K562 (cell line): Measurements from ENCODE around the gene NDUFAB1. TPM values are rescaled to one million over a fixed set of nuclear protein-coding genes. Genes with fewer than 3 reads are reported as not detected.

ENCODE experiments used
- ASH1L ChIP-seq: fragments of 450-650 bp; IDR thresholded peaks from 2 replicates; pipeline ENCODE4 v1.6.1; 2018; ENCODE audit warnings: borderline replicate concordance, mild to moderate bottlenecking, low read depth; ENCODE audit not compliant: partially characterized antibody
- ATF1 ChIP-seq, 2 experiments: fragments of 450-650 bp in 1 of 2; IDR thresholded peaks; 2 replicates each; pipeline ENCODE4 v1.6.1; 2016; ENCODE audit warnings: missing compliant biosample characterization in 1 of 2, missing genetic modification characterization in 1 of 2
- CCNT2 ChIP-seq: IDR thresholded peaks from 2 replicates; pipeline ENCODE4 v1.6.1; 2011; ENCODE audit warnings: borderline replicate concordance, low read depth, mild to moderate bottlenecking, moderate library complexity, mixed read lengths, low read length; ENCODE audit not compliant: insufficient read length; ENCODE audit errors: extremely low read depth
- CXXC5 ChIP-seq: fragments of 250-450 bp; sonication (Bioruptor Pico); IDR thresholded peaks from 2 replicates; pipeline ENCODE4 v1.8.0; 2022; ENCODE audit warnings: inconsistent platforms, mild to moderate bottlenecking, moderate library complexity
- EGR1 ChIP-seq: fragments of 450-650 bp; conservative IDR thresholded peaks from 2 replicates; pipeline ENCODE4 v1.6.1; 2017; ENCODE audit warnings: mild to moderate bottlenecking
- HDAC3 ChIP-seq: fragments of 450-650 bp; IDR thresholded peaks from 2 replicates; pipeline ENCODE4 v1.6.1; 2018; ENCODE audit warnings: borderline replicate concordance, mild to moderate bottlenecking, moderate library complexity; ENCODE audit not compliant: partially characterized antibody
- HNRNPH1 ChIP-seq: fragments of 200-400 bp; formaldehyde crosslinking; optimal IDR thresholded peaks from 2 replicates; pipeline ENCODE3; 2017; ENCODE audit warnings: low read depth, mild to moderate bottlenecking, low read length, moderate library complexity
- JUND ChIP-seq, 2 experiments: IDR thresholded peaks; 2 replicates in 1 of 2; 3 replicates in 1 of 2; pipeline ENCODE4 v1.6.1; 2011; ENCODE audit warnings: borderline replicate concordance in 2 of 2, low read depth in 2 of 2, low read length in 2 of 2, improper control_type of control experiment in 1 of 2, missing biosample characterization in 1 of 2, missing genetic modification characterization in 1 of 2, missing genetic modification reagents in 1 of 2
- KHSRP ChIP-seq: fragments of 450-650 bp; IDR thresholded peaks from 2 replicates; pipeline ENCODE4 v1.6.1; 2017
- MLLT1 ChIP-seq, 2 experiments: fragments of 450-650 bp; IDR thresholded peaks; 2 replicates each; pipeline ENCODE4 v1.6.1; 2016
- NR2F6 ChIP-seq: fragments of 450-650 bp; formaldehyde crosslinking; IDR thresholded peaks from 2 replicates; pipeline ENCODE4 v1.4.0; 2020; ENCODE audit warnings: mild to moderate bottlenecking
- RBM15 ChIP-seq: fragments of 200-400 bp; formaldehyde crosslinking; IDR thresholded peaks from 2 replicates; pipeline ENCODE4 v1.6.1; 2018; ENCODE audit warnings: mild to moderate bottlenecking, low read length, moderate library complexity; ENCODE audit not compliant: insufficient read depth
- RBM17 ChIP-seq: fragments of 200-400 bp; formaldehyde crosslinking; IDR thresholded peaks from 2 replicates; pipeline ENCODE4 v1.6.1; 2017; ENCODE audit warnings: low read depth, mild to moderate bottlenecking, low read length, borderline replicate concordance
- RFX1 ChIP-seq: fragments of 450-650 bp; IDR thresholded peaks from 2 replicates; pipeline ENCODE4 v1.6.1; 2016; ENCODE audit warnings: mild to moderate bottlenecking, moderate library complexity
- SAFB ChIP-seq: fragments of 200-400 bp; formaldehyde crosslinking; IDR thresholded peaks from 2 replicates; pipeline ENCODE4 v1.6.1; 2017; ENCODE audit warnings: low read depth, low read length, borderline replicate concordance
- SRSF9 ChIP-seq: fragments of 200-400 bp; formaldehyde crosslinking; IDR thresholded peaks from 2 replicates; pipeline ENCODE4 v1.6.1; 2017; ENCODE audit warnings: low read depth, low read length, borderline replicate concordance
- TEAD1 ChIP-seq, 2 experiments: fragments of 450-650 bp in 1 of 2; sonication (generic) in 1 of 2; formaldehyde crosslinking; IDR thresholded peaks; 2 replicates each; pipeline versions ENCODE4 v1.4.0 to v1.8.0; 2020 to 2022; ENCODE audit warnings: mild to moderate bottlenecking in 2 of 2, missing genetic modification reagents in 1 of 2
- ZBTB43 ChIP-seq: sonication (generic); formaldehyde crosslinking; IDR thresholded peaks from 2 replicates; pipeline ENCODE4 v1.8.0; 2023; ENCODE audit warnings: mild to moderate bottlenecking, missing genetic modification reagents
- ZEB2 ChIP-seq: fragments of 450-650 bp; IDR thresholded peaks from 2 replicates; pipeline ENCODE4 v1.6.1; 2016
- ZNF583 ChIP-seq: fragments of 250-450 bp; sonication (Bioruptor Pico); IDR thresholded peaks from 2 replicates; pipeline ENCODE4 v1.4.0; 2020
- ZZZ3 ChIP-seq: fragments of 450-650 bp; IDR thresholded peaks from 2 replicates; pipeline ENCODE4 v1.6.1; 2016; ENCODE audit warnings: antibody characterized with exemption, mild to moderate bottlenecking, moderate library complexity
- polyA plus RNA-seq, 8 experiments: library from polyadenylated mRNA; depleted of rRNA in 4 of 8; stranded (reverse) in 5 of 8; unstranded in 3 of 8; fragments of >200 nt; fragmentation: Nextera tagmentation in 2 of 8; fragmentation: Illumina TruSeq in 1 of 8; extraction: Ambion mirVana in 2 of 8; extraction: Trizol in 1 of 8; gene quantifications; 2 replicates each; pipeline versions ENCODE4 v1.2.1 to v1.2.3, GENCODE V29; 2011 to 2014; ENCODE audit warnings: inconsistent platforms in 1 of 8, missing spikeins in 1 of 8
- total RNA-seq, 7 experiments: library from RNA; depleted of rRNA in 6 of 7; stranded (reverse); fragments of >200 nt in 6 of 7; fragmentation: Illumina TruSeq in 2 of 7; extraction: Trizol in 2 of 7; gene quantifications; 2 replicates each; pipeline versions ENCODE4 v1.2.1 to v1.2.3, GENCODE V29; 2011 to 2021; ENCODE audit warnings: low replicate concordance in 1 of 7
- TF ChIP-seq, protein P1 (sequence below): fragments of 250-450 bp; sonication (Bioruptor Pico); IDR thresholded peaks from 2 replicates; pipeline ENCODE4 v1.5.0; 2021; ENCODE audit warnings: mild to moderate bottlenecking, moderate library complexity

The NDUFAB1 gene
- total and polyA plus RNA-seq, 9 of the 15 experiments (the other 6 are each of a cell fraction or from before 2014, with no cell fraction given) = 123 to 481 (median 238) TPM

DNA sequence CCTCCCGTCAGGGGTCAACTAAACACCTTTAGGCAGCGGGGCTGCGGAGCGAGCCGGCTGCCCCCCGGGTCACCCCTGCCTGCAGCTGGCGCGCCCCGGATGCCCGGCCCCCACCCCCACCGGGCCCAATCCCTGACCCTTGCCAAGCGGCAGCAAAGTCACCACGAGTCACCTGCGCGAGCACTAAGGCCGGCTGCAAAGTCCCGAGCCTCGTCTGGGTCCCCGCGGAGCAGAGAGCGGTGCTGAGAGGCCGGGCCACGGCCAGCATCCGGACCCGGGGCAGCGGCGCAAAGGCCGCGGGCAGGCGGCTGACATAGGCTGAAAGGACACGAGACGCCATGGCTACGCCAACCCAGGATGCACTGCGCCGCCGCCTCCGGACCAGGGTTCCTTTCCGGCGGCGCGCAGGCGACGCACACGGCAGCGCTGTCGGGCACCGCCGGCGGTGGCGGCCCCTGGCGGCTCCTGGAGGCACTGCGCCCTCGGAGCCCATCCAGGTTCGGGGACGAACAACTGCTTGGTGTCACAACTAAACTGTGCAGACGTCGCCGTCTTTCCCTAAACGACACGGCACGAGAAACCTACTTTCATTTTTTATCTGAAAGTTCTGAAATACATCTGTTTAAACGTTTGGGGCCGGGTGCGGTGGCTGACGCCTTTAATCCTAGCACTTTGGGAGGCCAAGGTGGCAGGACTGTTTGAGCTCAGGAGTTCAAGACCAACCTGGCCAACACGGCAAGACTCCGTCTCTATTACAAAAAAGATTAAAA lies at the start of gene NDUFAB1 (continued):
- TF ChIP-seq HDAC3 (no peak), RBM17 (no peak), SAFB (no peak), ZNF583 (CRISPR knock-in tag) (no peak), RBM15 (no peak), NR2F6 (CRISPR knock-in tag) (no peak), ZEB2 (no peak), JUND (IDR thresholded peaks at IDR 0.05; ENCODE audit: borderline replicate concordance, low read depth, low read length) (peak; percentile 65), JUND (tag; IDR thresholded peaks at IDR 0.05; ENCODE audit: borderline replicate concordance, low read depth, low read length) (no peak; the same call in 2 of the 3 replicates), ZZZ3 (no peak), KHSRP (no peak), MLLT1 (IDR thresholded peaks at IDR 0.05) (no peak), ZBTB43 (CRISPR knock-in tag) (no peak), CXXC5 (CRISPR knock-in tag) (peak; percentile 96), TEAD1 (CRISPR knock-in tag; IDR thresholded peaks at IDR 0.05) (peak in 1 of 2 experiments; percentile 19; a peak in 1 of 4 replicates), CCNT2 (peak; percentile 88), HNRNPH1 (no peak), ATF1 (CRISPR knock-in tag; IDR thresholded peaks at IDR 0.05) (no peak), ATF1 (tag; IDR thresholded peaks at IDR 0.05) (peak; percentile 84), RFX1 (peak; percentile 72), EGR1 (peak; percentile 73), SRSF9 (no peak), ASH1L (no peak)
- TF ChIP-seq, protein P1, sequence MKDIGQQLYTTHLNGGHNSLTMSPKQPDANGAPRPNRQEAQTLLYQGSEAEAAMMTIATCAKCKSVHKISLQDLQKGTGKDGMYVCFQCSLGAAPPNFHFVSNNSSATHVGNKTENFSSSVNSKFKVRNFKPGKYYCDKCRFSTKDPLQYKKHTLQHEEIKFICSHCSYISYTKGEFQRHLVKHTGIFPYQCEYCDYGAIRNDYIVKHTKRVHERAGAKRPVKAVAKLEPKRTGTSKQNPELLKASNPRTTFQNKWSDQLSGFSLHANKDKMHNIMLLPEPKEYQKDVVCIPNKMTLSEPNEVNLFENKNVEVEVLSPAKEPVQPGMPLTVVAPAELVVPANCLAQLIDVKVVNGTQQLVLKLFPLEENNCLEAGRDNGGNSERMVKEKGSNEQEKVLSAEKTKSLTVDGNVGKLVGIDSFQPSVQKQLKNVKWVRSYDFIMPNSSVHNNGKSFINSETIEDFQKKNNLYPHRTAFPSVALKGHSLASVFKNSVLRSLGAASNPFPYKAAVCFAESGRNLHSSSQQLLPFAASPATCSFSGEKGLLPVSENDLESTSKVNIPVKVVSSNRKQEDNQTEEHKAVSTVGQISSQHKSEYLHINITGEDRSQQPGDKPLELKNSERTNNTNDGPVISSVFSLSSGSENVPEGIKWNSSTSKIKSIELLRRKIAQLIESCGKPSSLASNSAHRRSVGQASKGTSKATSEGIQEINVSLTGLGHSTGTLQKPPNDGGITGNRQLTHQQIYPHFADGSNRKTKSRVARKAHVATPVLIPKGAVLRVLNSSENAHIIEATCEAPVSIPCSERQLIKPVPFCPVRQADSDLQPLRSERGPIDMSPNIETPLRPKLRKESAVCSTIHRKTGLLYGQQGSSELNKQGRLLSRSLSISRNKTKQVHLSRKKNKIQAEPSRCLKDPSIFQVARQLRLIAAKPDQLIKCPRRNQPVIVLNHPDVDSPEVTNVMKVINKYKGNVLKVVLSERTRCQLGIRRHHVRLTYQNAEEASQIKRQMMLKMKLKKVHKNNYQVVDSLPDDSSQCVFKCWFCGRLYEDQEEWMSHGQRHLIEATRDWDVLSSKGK = no peak
